HFFc6 (cell line): ENCODE measurements around the gene CORO1A. TPM values are rescaled to one million over a fixed set of nuclear protein-coding genes. Genes with fewer than 3 reads are reported as not detected.
"Not testable (repeated sequence)": the region's sequence is repeated elsewhere in the genome, so short reads cannot be mapped to it uniquely, and the experiment has no call there.

Experiments
- DNase-seq: peaks from one replicate; pipeline ENCODE4 v3.0.0-alpha.2; 2018
- H3K27ac Mint-ChIP-seq: 2 replicates; pipeline ENCODE4 v1.8.0; 2020; ENCODE audit warnings: mild to moderate bottlenecking, mixed read lengths
- H3K27me3 Mint-ChIP-seq: 2 replicates; pipeline ENCODE4 v1.8.0; 2021; ENCODE audit warnings: mild to moderate bottlenecking, moderate library complexity, mixed read lengths; ENCODE audit not compliant: insufficient read depth
- H3K36me3 Mint-ChIP-seq: 2 replicates; pipeline ENCODE4 v1.8.0; 2021; ENCODE audit warnings: low read depth, mixed read lengths
- H3K4me1 Mint-ChIP-seq: 2 replicates; pipeline ENCODE4 v1.8.0; 2020; ENCODE audit warnings: low read depth, mixed read lengths
- H3K4me3 Mint-ChIP-seq: 2 replicates; pipeline ENCODE4 v1.8.0; 2020; ENCODE audit warnings: mild to moderate bottlenecking, moderate library complexity, mixed read lengths
- H3K9me3 Mint-ChIP-seq: 2 replicates; pipeline ENCODE4 v1.8.0; 2020; ENCODE audit warnings: mild to moderate bottlenecking, mixed read lengths
- total RNA-seq, 6 experiments: library from RNA; stranded (reverse); fragmentation: NEBNext Ultra II Directional; extraction: Animal tissue kit (Norgen Biotek cat#: 25700); gene quantifications; 2 replicates in 1 of 6; 3 replicates in 5 of 6; pipeline ENCODE4 v1.2.3, GENCODE V29; 2021
- TF ChIP-seq, protein P1 (sequence below): fragments of 200-600 bp; sonication (generic); IDR thresholded peaks from 2 replicates; pipeline ENCODE4 v1.5.0; 2021; ENCODE audit warnings: antibody characterized with exemption, mild to moderate bottlenecking

The CORO1A gene
- total RNA-seq, 6 experiments from 2014 or later, result 2.9 to 4.2 (median 3.7) TPM

- TF ChIP-seq, protein P1, sequence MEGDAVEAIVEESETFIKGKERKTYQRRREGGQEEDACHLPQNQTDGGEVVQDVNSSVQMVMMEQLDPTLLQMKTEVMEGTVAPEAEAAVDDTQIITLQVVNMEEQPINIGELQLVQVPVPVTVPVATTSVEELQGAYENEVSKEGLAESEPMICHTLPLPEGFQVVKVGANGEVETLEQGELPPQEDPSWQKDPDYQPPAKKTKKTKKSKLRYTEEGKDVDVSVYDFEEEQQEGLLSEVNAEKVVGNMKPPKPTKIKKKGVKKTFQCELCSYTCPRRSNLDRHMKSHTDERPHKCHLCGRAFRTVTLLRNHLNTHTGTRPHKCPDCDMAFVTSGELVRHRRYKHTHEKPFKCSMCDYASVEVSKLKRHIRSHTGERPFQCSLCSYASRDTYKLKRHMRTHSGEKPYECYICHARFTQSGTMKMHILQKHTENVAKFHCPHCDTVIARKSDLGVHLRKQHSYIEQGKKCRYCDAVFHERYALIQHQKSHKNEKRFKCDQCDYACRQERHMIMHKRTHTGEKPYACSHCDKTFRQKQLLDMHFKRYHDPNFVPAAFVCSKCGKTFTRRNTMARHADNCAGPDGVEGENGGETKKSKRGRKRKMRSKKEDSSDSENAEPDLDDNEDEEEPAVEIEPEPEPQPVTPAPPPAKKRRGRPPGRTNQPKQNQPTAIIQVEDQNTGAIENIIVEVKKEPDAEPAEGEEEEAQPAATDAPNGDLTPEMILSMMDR, result no peak
- H3K9me3 Mint-ChIP-seq, result no peaks in the 10 kb centered on the region
- no peaks in the 10 kb centered on the region for H3K36me3 Mint-ChIP-seq
- H3K27me3 Mint-ChIP-seq, result peaks cover 1% of the 10 kb centered on the region; the same call in 1 of the 2 replicates
- DNase-seq, result no peak
- no peak overlapping the region for H3K27ac Mint-ChIP-seq
- H3K4me3 Mint-ChIP-seq, result no peak overlapping the region
- H3K4me1 Mint-ChIP-seq, result no peaks in the 10 kb centered on the region
Observed at GRCh38 chr16:30157214-30157613, 26.2 kb upstream of the CORO1A start.

DNA sequence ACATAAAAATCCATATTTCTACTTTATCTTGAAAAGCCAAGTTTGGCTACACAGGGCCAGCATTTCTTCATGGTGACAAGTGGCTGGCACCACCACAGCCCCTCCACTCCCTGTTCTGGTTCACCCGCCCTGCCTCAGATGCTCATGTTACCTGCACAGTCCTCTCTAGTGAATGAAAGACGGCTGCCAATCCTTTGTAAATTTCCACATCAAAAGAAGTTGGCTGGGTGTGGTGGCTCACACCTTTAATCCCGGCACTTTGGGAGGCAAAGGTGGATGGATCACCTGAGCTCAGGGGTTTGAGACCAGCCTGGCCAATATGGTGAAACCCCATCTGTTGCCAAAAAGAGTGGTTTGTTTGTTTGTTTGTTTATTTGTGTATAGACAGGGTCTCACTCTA is 19.9 kb upstream of the CORO1A start:
- Mint-ChIP-seq H3K4me3 (no peak overlapping the region), H3K27me3 (peaks cover 4% of the 10 kb centered on the region; the same call in 1 of the 2 replicates), H3K27ac (no peak overlapping the region), H3K36me3 (no peaks in the 10 kb centered on the region), H3K9me3 (no peaks in the 10 kb centered on the region), H3K4me1 (no peaks in the 10 kb centered on the region)
- TF ChIP-seq, protein P1, result no peak
- DNase-seq, result no peak

DNA sequence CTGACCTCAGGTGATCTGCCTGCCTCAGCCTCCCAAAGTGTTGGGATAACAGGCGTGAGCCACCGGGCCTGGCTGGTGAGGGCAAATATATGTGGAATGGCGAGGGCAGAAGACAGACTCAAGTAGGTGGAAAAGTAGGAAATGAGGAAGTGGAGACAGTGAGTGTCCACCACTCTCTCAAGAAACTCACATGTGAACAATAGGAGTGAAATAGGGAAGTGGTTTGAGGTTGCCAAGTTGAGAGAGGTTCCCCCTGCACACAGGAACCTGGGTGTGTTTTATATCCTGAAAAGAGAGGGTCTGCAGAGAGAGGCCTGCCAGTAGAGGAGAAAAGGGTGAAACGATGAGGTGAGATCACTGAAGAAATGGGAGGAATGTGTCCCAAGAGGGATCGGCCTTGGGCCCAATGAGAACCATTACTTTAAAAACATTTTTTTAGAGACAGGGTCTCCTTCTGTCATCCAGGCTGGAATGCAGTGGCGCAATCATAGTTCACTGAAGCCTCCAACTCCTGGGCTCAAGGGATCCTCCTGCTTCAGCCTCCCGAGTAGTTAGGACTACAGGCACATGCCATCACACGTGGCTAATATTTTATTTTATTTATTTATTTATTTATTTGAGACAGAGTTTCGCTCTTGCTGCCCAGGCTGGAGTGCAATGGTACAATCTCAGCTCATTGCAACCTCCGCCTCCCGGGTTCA is 17.1 kb upstream of the CORO1A start:
- Mint-ChIP-seq H3K4me3 (no peak overlapping the region), H3K36me3 (no peaks in the 10 kb centered on the region), H3K9me3 (no peaks in the 10 kb centered on the region), H3K27ac (no peak overlapping the region), H3K4me1 (no peaks in the 10 kb centered on the region), H3K27me3 (peaks cover 4% of the 10 kb centered on the region; the same call in 1 of the 2 replicates)
- DNase-seq, result no peak
- TF ChIP-seq, protein P1, result no peak

DNA sequence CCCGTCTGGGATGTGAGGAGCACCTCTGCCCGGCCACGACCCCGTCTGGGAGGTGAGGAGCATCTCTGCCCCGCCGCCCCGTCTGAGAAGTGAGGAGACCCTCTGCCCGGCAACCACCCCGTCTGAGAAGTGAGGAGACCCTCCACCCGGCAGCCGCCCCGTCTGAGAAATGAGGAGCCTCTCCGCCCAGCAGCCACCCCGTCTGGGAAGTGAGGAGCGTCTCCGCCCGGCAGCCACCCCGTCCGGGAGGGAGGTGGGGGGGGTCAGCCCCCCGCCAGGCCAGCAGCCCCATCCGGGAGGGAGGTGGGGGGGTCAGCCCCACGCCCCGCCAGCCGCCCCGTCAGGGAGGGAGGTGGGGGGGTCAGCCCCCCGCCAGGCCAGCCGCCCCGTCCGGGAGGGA is 14.7 kb upstream of the CORO1A start:
- not testable (repeated sequence) for H3K27me3 Mint-ChIP-seq, H3K4me3 Mint-ChIP-seq, H3K36me3 Mint-ChIP-seq, H3K4me1 Mint-ChIP-seq, DNase-seq, H3K9me3 Mint-ChIP-seq, H3K27ac Mint-ChIP-seq

DNA sequence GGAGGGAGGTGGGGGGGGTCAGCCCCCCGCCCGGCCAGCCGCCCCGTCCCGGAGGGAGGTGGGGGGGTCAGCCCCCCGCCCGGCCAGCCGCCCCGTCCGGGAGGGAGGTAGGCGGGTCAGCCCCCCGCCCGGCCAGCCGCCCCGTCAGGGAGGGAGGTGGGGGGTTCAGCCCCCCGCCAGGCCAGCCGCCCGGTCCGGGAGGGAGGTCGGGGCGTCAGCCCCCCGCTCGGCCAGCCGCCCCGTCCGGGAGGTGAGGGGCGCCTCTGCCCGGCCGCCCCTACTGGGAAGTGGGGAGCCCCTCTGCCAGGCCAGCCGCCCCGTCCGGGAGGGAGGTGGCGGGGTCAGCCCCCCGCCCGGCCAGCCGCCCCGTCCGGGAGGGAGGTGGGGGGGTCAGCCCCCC is 14.0 kb upstream of the CORO1A start:
- H3K27me3 Mint-ChIP-seq, DNase-seq, H3K4me1 Mint-ChIP-seq, H3K9me3 Mint-ChIP-seq, H3K27ac Mint-ChIP-seq, H3K36me3 Mint-ChIP-seq, H3K4me3 Mint-ChIP-seq: not testable (repeated sequence)

DNA sequence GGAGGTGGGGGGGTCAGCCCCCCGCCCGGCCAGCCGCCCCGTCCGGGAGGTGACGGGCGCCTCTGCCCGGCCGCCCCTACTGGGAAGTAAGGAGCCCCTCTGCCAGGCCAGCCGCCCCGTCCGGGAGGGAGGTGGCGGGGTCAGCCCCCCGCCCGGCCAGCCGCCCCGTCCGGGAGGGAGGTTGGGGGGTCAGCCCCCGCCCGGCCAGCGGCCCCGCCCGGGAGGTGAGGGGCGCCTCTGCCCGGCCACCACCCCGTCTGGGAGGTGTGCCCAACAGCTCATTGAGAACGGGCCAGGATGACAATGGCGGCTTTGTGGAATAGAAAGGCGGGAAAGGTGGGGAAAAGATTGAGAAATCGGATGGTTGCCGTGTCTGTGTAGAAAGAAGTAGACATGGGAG is 13.3 kb upstream of the CORO1A start:
- H3K4me1 Mint-ChIP-seq, H3K9me3 Mint-ChIP-seq, H3K36me3 Mint-ChIP-seq, H3K27me3 Mint-ChIP-seq, DNase-seq, H3K4me3 Mint-ChIP-seq, H3K27ac Mint-ChIP-seq: not testable (repeated sequence)

DNA sequence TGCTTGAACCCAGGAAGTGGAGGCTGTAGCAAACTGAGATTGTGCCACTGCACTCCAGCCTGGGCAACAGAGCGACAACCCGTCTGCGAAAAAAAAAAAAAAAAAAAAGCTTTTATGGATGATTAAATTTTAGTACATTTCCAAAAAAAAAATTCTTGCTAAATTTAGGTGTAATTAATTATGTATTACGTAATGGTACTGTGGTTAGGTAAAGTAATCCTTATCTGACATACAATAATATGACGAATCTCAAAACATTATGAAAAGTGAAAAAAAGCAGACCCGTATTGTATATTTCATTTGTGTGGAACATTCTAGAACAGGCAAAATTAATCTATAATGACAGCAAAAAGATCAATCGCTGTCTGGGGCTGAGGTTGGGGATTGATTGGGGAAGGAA is 10.3 kb upstream of the CORO1A start:
- TF ChIP-seq, protein P1, result no peak
- peaks cover 9% of the 10 kb centered on the region for H3K27me3 Mint-ChIP-seq
- no peaks in the 10 kb centered on the region for H3K36me3 Mint-ChIP-seq
- no peaks in the 10 kb centered on the region for H3K9me3 Mint-ChIP-seq
- H3K4me1 Mint-ChIP-seq, result no peaks in the 10 kb centered on the region
- H3K27ac Mint-ChIP-seq, result no peak overlapping the region
- no peak for DNase-seq
- no peak overlapping the region for H3K4me3 Mint-ChIP-seq

DNA sequence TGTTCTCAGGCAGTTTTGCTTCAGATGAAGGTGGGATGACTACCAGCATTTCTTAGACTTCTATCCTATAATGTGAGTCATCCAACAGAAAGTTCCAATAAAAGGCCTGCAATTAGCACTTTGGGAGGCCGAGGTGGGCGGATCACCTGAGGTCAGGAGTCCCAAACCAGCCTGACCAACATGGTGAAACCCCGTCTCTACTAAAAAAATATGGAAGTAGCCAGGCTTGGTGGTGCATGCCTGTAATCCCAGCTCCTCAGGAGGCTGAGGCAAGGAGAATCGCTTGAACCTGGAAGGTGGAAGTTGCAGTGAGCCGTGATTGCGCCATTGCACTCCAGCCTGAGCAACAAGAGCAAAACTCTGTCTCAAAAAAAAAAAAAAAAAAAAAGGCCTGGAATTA is 6.5 kb upstream of the CORO1A start:
- not testable (repeated sequence) for H3K4me1 Mint-ChIP-seq, H3K27ac Mint-ChIP-seq, H3K27me3 Mint-ChIP-seq, DNase-seq, H3K4me3 Mint-ChIP-seq, H3K9me3 Mint-ChIP-seq, H3K36me3 Mint-ChIP-seq
